ENCODE measurements around the gene MMP24OS.
A peak's percentile ranks its signal among the peaks of the same experiment; 100 is the strongest.
"Not testable (repeated sequence)": the region's sequence is repeated elsewhere in the genome, so short reads cannot be mapped to it uniquely, and the experiment has no call there.

Gene MMP24OS

GRCh38 chr20:35277531-35278395 lies at the start of gene MMP24OS:
Gene MMP24OS, minus strand, starts transcription at chr20:35278122. Its CDS starts 193 bp downstream, at chr20:35277929.
- DNase-seq, result peak; percentile 91

- no peak for DNase-seq
These were observed 49.4 kb upstream of the MMP24OS start for GRCh38 chr20:35327074-35327976.

DNA sequence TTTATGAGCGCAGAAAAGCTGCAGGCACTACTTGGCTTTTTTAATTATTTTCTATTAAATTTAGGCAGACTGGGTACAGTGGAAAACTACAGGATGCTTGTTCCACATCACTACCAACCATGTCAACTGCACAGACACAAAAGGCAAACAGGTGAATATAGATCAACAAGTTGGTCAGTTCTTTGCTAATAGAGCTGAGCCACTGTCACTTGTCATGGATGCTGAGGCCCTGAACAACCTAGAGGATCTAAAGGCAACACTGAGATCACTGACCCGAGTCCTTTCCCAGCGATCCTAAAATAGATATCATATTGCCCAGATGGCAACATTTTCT lies 48.8 kb upstream of the MMP24OS start:
- DNase-seq, result no peak

- DNase-seq, result no peak
These were observed 48.3 kb upstream of the MMP24OS start for GRCh38 chr20:35326021-35326739.

- DNase-seq, result no peak
These were observed 47.5 kb upstream of the MMP24OS start for GRCh38 chr20:35325401-35325800.

DNA sequence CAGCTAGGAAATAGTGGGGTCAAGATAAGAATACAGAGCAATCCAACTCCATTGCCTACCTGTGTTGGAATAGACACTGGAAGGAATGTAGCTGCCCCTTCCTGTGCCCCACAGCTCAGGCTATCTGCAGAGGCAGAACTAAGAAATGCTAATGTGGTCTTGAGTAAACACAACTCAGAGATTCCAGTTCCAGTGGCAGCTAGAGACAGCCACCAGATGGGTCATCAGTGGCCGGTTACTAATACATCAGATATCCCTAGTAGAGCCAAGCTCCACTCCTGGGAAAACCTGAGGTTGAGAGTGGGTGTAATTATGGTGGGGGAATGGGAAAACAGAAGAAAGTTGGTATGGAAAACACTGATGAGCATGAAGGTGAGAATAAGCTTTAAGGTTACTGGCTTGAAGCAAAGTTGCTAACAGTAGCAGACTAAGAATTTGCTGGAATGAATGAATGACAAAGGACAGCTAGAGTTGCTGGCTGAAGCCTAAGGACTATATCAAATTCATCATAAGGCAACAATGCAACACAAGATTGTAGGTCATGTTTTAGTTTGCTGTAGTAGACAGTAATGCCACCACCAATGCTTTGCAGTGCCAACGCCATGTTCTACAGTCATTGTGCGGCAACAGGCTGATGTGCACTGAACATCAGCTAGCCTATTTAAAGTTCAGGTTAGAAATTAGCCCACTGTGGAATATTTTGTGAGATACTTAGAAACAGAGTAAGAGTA lies 42.6 kb upstream of the MMP24OS start:
- DNase-seq, result no peak

- no peak for DNase-seq
These were observed 41.9 kb upstream of the MMP24OS start for GRCh38 chr20:35319871-35320197.

GRCh38 chr20:35319192-35319870 lies 41.4 kb upstream of the MMP24OS start:
- DNase-seq, result no peak

DNA sequence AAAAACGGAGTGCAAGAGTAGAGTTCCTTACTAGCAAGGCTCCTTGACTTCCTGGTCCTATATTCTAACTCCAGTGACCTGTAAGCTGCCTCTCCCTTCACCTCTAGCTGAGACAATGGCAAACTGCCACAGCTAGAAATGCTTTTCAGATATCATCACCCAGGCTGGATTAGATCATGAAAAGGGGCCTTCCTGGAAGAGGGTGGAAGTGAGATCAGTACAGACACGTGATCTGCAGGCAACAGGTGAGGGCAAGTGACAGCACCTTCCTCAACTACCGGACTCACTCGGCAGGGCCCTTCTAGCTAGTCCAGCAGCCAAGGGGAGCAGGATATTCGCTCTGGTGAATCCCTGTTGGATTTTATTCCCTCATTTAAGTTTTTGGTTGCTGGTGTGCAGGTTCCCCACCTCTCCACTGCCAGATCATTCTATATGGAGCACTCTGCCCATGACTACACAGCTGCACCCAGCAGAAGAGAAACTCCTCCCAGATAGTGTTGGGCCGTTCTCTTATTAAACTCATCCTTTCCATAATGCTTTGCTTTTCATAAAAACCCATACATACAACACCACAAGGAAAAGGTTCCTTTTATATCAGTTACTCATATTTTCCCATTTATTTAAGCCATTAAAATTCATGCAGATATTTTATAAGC lies 40.7 kb upstream of the MMP24OS start:
- no peak for DNase-seq

DNA sequence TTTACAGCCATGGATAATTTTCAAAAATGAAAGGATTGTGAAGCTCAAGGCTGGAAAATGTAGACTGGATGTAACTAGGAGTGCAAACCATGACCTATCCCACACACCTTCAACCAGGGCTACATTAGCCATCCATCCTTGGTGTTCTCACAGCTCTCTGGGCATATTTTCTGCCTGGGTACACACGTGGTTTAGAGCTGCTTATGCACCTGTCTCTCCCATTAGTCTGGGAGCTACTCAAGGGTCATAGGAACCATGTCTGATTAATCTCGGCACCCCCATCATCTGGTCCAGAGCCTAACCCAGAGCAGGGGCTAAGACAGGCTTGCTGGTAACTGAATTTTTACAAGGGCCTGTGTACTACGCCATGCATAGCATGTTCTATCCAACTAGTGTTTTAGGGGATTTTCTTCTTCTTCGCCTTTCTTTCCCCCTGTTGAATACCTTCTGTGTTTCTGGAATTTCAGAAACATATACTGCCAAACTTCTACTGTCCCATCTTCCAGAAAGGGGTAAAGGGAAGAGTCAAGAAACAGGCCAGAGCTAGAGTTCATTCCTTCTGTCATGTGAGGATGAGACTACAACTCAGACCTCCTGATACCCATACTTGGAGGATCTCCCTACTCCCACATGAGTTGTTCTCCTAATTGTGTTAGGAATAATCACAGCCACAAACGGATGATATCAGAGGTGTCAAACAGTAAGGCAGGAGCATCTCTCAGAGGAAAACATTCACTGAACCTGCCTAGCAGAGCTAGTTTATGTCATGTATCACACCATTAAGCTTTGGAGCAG lies 39.7 kb upstream of the MMP24OS start:
- no peak for DNase-seq

DNA sequence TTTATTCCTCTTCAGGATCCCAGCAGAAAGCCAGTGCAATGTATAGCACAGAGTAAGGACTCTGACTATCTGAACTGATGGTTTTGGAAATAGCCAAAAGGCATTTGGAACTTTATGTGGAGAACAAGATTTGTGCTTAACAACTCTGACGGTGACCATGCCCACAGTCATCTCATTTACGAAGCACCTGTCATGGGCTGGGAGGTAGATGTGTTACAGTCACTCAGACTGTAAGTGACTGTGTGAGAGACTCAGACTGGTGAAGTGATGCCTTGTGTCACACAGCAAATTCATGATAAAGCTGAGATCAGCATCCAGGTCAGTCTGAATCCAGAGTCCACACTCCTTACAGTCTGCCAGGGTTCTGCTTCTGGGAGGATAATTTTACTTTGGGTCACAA lies 38.2 kb upstream of the MMP24OS start:
- no peak for DNase-seq

DNA sequence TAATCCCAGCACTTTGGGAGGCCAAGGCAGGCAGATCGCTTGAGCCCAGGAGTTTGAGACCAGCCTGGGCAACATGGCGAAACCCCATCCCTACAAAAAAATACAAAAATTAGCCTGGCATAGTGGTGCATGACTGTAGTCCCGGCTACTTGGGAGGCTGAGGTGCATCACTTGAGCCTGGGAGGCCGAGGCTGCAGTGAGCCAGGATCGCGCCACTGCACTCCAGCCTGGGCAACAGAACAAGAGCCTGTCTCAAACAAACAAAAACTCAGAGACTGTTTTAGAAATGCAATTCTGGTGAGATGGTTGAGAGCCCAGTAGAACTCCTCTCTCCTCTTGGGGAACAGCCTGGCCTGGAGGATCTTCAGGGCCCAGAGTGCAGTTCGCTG lies 37.7 kb upstream of the MMP24OS start:
- not testable (repeated sequence) for DNase-seq

GRCh38 chr20:35314816-35315631 lies 37.1 kb upstream of the MMP24OS start:
- no peak for DNase-seq

DNA sequence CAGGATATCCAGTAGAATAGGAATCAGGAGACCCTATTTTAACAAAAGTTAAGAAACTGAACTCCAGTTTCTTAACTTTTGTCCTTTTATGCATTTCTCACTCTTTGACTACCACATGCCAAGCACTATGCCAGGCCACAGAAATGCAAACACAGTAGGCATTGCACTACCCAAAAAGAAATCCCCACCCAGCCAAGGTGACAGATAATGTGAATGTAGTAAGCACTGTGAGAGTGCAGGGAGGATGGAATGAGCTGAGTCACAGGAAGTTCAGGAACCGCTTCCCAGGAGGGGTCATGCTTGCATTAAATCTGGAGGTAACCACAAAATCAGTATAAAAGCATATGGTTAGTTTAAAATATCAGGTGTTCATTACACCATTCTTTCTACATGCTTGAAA lies 34.4 kb upstream of the MMP24OS start:
- no peak for DNase-seq

DNA sequence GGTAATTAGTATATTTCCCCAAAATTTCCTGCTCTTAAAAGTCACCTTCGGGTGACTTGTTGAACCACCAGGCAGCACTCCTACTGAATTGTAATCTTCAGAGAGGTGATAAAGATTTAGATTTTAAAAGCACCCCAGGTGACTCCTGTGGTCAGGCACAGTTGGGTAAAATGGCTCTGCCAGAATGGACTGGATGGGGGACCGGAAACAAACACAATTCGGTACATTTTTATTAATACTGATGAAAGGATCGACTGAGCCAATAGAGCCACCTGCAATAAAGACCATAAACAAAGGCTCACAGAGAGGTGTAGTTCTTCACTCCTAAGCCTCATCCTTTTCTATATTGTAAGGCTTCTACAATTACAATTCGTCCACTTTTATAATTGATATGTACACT lies 33.9 kb upstream of the MMP24OS start:
- no peak for DNase-seq

DNA sequence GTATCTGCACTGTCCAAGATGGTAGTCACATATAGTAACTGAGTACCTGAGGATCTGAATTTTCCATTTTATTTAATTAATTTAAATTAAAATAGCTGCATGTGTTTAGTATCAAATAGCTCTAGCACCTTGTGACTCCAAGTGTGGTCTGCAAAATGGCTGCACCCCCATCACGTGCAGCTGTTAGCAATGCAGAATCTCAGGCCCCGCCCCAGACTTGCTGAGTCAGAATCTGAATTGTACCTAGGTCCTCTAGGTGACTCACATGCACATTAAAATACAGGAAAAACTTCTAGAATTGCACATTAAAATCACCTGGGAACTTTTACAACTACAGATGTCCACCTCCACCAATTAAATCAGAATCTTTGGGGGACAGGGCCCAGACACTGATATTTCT lies 33.5 kb upstream of the MMP24OS start:
- peak; percentile 69 for DNase-seq

DNA sequence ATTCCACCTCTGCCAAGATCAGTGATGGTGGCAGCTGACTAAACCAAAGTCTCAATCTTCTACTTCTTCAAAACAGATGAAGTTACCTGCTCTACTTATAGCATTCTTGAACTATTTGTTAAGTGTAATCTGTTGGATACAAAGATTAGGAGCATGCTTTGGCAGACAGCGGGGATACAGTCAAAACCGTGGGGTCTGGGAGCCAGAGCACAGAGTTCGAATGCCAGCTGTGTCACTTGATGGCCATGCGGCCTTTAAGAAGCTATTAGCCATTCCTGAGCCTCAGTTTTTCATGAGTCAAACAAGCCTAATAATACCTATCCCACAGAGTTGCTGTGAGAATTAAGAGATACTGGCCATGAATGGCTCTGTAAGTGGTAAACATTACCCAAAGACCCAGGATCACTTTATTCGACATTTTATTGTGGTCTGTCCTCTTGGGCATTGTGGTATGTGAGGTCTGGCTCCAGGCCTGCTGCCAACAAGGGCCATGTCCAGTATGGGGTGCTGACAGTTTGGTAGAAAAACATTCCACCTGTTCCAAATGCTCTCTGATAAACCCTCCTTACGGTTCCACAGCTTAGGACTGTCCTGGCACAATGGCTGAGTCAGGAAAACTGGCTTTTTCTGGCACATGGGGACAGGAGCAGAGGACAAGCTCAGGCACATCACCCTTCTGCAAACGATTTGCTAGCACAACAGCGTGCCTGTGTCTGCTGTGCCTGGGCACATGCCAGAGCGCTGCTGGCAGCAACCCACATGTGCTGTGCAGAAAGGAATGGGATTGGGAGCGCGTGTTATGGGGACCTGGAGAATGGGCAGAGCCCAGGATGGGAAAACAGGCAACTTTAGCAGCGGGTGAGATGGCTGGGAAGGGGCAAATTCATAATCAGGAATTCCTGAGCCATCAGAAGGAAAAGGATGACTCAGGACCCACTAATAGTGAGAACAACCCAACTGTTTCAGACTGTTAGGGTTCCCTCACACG lies 30.0 kb upstream of the MMP24OS start:
- DNase-seq, result no peak

- peak; percentile 29 for DNase-seq
These were observed 29.1 kb upstream of the MMP24OS start for GRCh38 chr20:35306931-35307517.

Data from NK-92 treated with Interleukin-12 subunit alpha and Interleukin-12 subunit beta, amount 100 ng/mL, for 24 hours (cell line).